ENCODE measurements around the gene NNAT.

DNA sequence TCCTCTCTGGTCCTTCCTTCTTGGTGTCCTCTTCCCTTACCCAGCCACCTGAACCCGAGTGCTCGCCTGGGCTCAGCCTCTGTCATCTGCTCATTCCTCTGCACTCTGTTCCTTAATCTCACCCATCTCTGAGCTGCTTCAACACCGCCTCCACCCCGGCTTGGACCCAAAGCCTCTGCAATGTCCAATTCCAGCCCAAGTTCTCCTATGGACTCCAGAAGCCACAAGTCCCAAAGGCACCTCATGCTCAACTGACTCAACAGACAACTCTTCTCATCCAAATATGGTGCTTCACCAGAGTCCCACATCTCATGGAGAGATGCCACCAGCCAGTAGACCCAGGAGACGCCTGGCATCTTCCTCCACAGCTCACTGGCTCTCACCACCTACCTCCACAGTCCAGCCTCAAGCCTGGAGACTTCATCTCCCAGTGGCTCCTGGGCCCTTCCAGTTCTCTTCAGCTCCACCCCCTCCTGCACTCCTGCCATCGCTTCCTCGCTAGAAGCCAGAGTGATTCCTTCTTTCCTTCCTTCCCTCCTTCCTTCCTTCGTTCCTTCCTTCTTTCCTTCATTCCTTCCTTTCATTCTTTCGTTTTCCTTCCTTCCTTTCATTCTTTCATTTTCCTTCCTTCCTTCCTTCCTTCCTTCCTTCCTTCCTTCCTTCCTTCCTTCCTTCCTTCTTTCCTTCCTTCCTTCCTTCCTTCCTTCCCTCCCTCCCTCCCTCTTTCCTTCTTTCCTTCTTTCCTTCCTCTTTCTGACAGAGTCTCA, 40.9 kb upstream of the NNAT start:
- TF ChIP-seq YY1 (IDR thresholded peaks at IDR 0.05; ENCODE audit: insufficient read depth, insufficient read length) (no peak), ZNF274 (IDR thresholded peaks at IDR 0.05; ENCODE audit: low read depth, low read length) (no peak)

Data from NT2/D1 (cell line).